Transverse colon (tissue), 4 donors: ENCODE results near the gene TUBB1. TPM values are rescaled to one million over a fixed set of nuclear protein-coding genes. Genes with fewer than 3 reads are reported as not detected.
A peak's percentile ranks its signal among the peaks of the same experiment; 100 is the strongest.

Source experiments
- DNase-seq: peaks from one replicate; pipeline ENCODE4 v3.0.0-alpha.2; 2019
- H3K27ac ChIP-seq, 4 donors: fragments of 200-600 bp; sonication (generic); 2 replicates each; pipeline ENCODE4 v1.5.1; 2016 to 2018; ENCODE audit warnings: inconsistent platforms in 4 of 4
- H3K27me3 ChIP-seq: fragments of 200-600 bp; sonication (generic); 2 replicates; pipeline ENCODE4 v1.5.1; 2017; ENCODE audit warnings: inconsistent platforms
- H3K36me3 ChIP-seq, 4 donors: fragments of 200-600 bp; sonication (generic); 2 replicates each; pipeline ENCODE4 v1.5.1; 2017 to 2019; ENCODE audit warnings: inconsistent platforms in 4 of 4
- H3K4me1 ChIP-seq, 4 donors: fragments of 200-600 bp; sonication (generic); 2 replicates each; pipeline ENCODE4 v1.5.1; 2017 to 2020; ENCODE audit warnings: inconsistent platforms in 4 of 4
- H3K4me3 ChIP-seq, 4 donors: fragments of 200-600 bp; sonication (generic); 1 replicate in 1 of 4; 2 replicates in 3 of 4; pipeline versions ENCODE4 v1.5.1 to v1.6.1; 2017 to 2019; ENCODE audit warnings: inconsistent platforms in 4 of 4
- H3K9me3 ChIP-seq, 2 donors: fragments of 200-600 bp; sonication (generic); 2 replicates each; pipeline ENCODE4 v1.5.1; 2017 to 2019; ENCODE audit warnings: inconsistent platforms in 2 of 2
- CTCF ChIP-seq, 5 experiments: fragments of 200-600 bp in 3 of 5; fragments of 450-650 bp in 2 of 5; sonication (generic) in 3 of 5; IDR thresholded peaks; 1 replicate in 2 of 5; 2 replicates in 3 of 5; pipeline ENCODE4 v1.5.1; 2016 to 2017; ENCODE audit warnings: antibody characterized with exemption in 5 of 5, inconsistent platforms in 3 of 5, mild to moderate bottlenecking in 2 of 5, moderate library complexity in 1 of 5
- EP300 ChIP-seq: sonication (generic); formaldehyde crosslinking; IDR thresholded peaks from one replicate; pipeline ENCODE4 v1.6.1; 2017; ENCODE audit warnings: antibody characterized with exemption, low read depth
- POLR2A ChIP-seq: fragments of 450-650 bp; IDR thresholded peaks from one replicate; pipeline ENCODE4 v1.6.1; 2016; ENCODE audit warnings: antibody characterized with exemption, mild to moderate bottlenecking, moderate library complexity
- POLR2AphosphoS5 ChIP-seq, 3 donors: sonication (generic); formaldehyde crosslinking; IDR thresholded peaks; one replicate each; pipeline ENCODE4 v1.6.1; 2016; ENCODE audit warnings: antibody characterized with exemption in 3 of 3
- WGBS, 2 donors: methylation state at CpG; one replicate each; pipeline ENCODE4 v1.1.5; 2018; ENCODE audit warnings: low coverage in 1 of 2; 5-methylcytosine and 5-hydroxymethylcytosine counted together
- in situ Hi-C, 4 donors: fragments of 200-750 bp; cut with MboI; loops; one replicate each; pipeline versions ENCODE4 v1.15.0 to v1.15.1; 2017; ENCODE audit warnings: low sequenced_read_pairs in 3 of 4, low pct_ligation_motif_present in 1 of 4, low pct_unique_long_range_greater_than_20kb in 1 of 4
- intact Hi-C: fragments of 100-400 bp; cut with DNase I; formaldehyde crosslinking; loops from one replicate; pipeline ENCODE4 v1.15.1; 2023; ENCODE audit warnings: low total_unique reads
- total RNA-seq, 4 donors: library from RNA; depleted of rRNA; stranded (reverse); fragments of >200 nt; gene quantifications; one replicate each; pipeline ENCODE4 v1.1.0, GENCODE V29; 2016

The TUBB1 gene
- total RNA-seq, 4 donors from 2014 or later: not detected

- DNase-seq: no peak
- Histone ChIP-seq H3K36me3 (peaks cover 0 to 26% (median 9%) of the 10 kb centered on the region in 4 donors), H3K27ac (no peak overlapping the region), H3K4me3 (no peak overlapping the region), H3K27me3 (no peaks in the 10 kb centered on the region), H3K9me3 (no peaks in the 10 kb centered on the region), H3K4me1 (peaks cover 22 to 36% (median 25%) of the 10 kb centered on the region in 4 donors)
- no peak for TF ChIP-seq CTCF (IDR thresholded peaks at IDR 0.05)
- TF ChIP-seq POLR2AphosphoS5 (IDR thresholded peaks at IDR 0.05): no peak
- TF ChIP-seq EP300: no peak
- TF ChIP-seq POLR2A: no peak
- intact Hi-C loops: no loop called here
- in situ Hi-C loops: no loop called here
- WGBS, 2 donors: 90 to 94% methylated on average over 4 to 26 of the region's 27 CpGs
Observed at GRCh38 chr20:59001449-59002171, 17.6 kb upstream of the TUBB1 start.

- no peak for DNase-seq
- H3K4me3 ChIP-seq: no peak overlapping the region
- H3K36me3 ChIP-seq: peaks cover 0 to 19% (median 6%) of the 10 kb centered on the region in 4 donors
- TF ChIP-seq POLR2A: no peak
- TF ChIP-seq CTCF (IDR thresholded peaks at IDR 0.05): no peak
- TF ChIP-seq POLR2AphosphoS5 (IDR thresholded peaks at IDR 0.05): no peak
- no peak for TF ChIP-seq EP300
- H3K27ac ChIP-seq: no peak overlapping the region
- no peaks in the 10 kb centered on the region for H3K27me3 ChIP-seq
- intact Hi-C loops (no loop called here), in situ Hi-C loops (no loop called here)
- peaks cover 23 to 38% (median 27%) of the 10 kb centered on the region in 4 donors for H3K4me1 ChIP-seq
- WGBS, 2 donors: 92% methylated on average over 7 of the region's 8 CpGs; no CpG with 5 or more reads in 1 of the 2 donors
- no peaks in the 10 kb centered on the region for H3K9me3 ChIP-seq
Observed at GRCh38 chr20:59002388-59002787, 16.8 kb upstream of the TUBB1 start.

GRCh38 chr20:59002874-59003399 lies 16.3 kb upstream of the TUBB1 start:
- intact Hi-C loops (no loop called here), in situ Hi-C loops (no loop called here)
- no peaks in the 10 kb centered on the region for H3K27me3 ChIP-seq
- H3K9me3 ChIP-seq: no peaks in the 10 kb centered on the region
- peaks cover 28 to 44% (median 31%) of the 10 kb centered on the region in 4 donors for H3K4me1 ChIP-seq
- no peak for DNase-seq
- WGBS, 2 donors: 81 to 90% methylated on average over 8 to 17 of the region's 17 CpGs
- no peak overlapping the region for H3K27ac ChIP-seq
- TF ChIP-seq POLR2A (no peak), EP300 (no peak), POLR2AphosphoS5 (IDR thresholded peaks at IDR 0.05) (no peak), CTCF (IDR thresholded peaks at IDR 0.05) (no peak)
- H3K36me3 ChIP-seq: peaks cover 0 to 15% (median 3%) of the 10 kb centered on the region in 4 donors
- no peak overlapping the region for H3K4me3 ChIP-seq

GRCh38 chr20:59003836-59004492 lies 15.3 kb upstream of the TUBB1 start:
- TF ChIP-seq EP300 (no peak), CTCF (IDR thresholded peaks at IDR 0.05) (no peak), POLR2A (no peak), POLR2AphosphoS5 (IDR thresholded peaks at IDR 0.05) (no peak)
- 53 to 80% methylated on average over 3 to 16 of the region's 16 CpGs for WGBS, 2 donors
- H3K36me3 ChIP-seq: peaks cover 0 to 9% (median 2%) of the 10 kb centered on the region in 4 donors
- DNase-seq: no peak
- intact Hi-C loops: no loop called here
- H3K27me3 ChIP-seq: no peaks in the 10 kb centered on the region
- H3K9me3 ChIP-seq: no peaks in the 10 kb centered on the region
- in situ Hi-C loops: no loop called here
- peaks cover 28 to 44% (median 33%) of the 10 kb centered on the region in 4 donors for H3K4me1 ChIP-seq
- peak overlapping the region in 1 of 4 donors; percentile 75 for H3K4me3 ChIP-seq
- peak overlapping the region; percentile 88 to 95 (median 91) for H3K27ac ChIP-seq
